Activated T-helper 1 cell treated with anti-CD3 and anti-CD28 coated beads, Interleukin-12 subunit alpha, Interleukin-12 subunit beta, Interleukin-2, Interleukin-4 antibody, amounts not matched to agents 30 ng/mL and 10 ng/mL and 1 ng/mL, durations not matched to agents 14 hours and 24 hours and 36 hours (primary cell): ENCODE measurements around the gene GSTO2. TPM values are rescaled to one million over a fixed set of nuclear protein-coding genes. Genes with fewer than 3 reads are reported as not detected.

Source experiments
- DNase-seq: peaks from one replicate; pipeline ENCODE4 v3.0.0; 2021; ENCODE audit warnings: low spot score
- H3K27ac Mint-ChIP-seq: one replicate; pipeline ENCODE4 v1.8.0; 2021; ENCODE audit warnings: mild to moderate bottlenecking, mixed read lengths
- H3K27me3 Mint-ChIP-seq: one replicate; pipeline ENCODE4 v1.8.0; 2022; ENCODE audit warnings: mild to moderate bottlenecking, moderate library complexity, mixed read lengths; ENCODE audit not compliant: insufficient read depth
- H3K36me3 Mint-ChIP-seq: one replicate; pipeline ENCODE4 v1.8.0; 2021; ENCODE audit warnings: low read depth, mixed read lengths
- H3K4me1 Mint-ChIP-seq: one replicate; pipeline ENCODE4 v1.8.0; 2021; ENCODE audit warnings: low read depth, mixed read lengths
- H3K4me3 Mint-ChIP-seq: one replicate; pipeline ENCODE4 v1.8.0; 2021; ENCODE audit warnings: mild to moderate bottlenecking, moderate library complexity, mixed read lengths
- H3K9me3 Mint-ChIP-seq: one replicate; pipeline ENCODE4 v1.8.0; 2021; ENCODE audit warnings: mixed read lengths
- intact Hi-C: fragments of 100-400 bp; cut with micrococcal nuclease; formaldehyde crosslinking; loops from one replicate; pipeline ENCODE4 v1.15.1; 2024
- total RNA-seq: library from RNA; stranded (reverse); gene quantifications from 2 replicates; pipeline ENCODE4 v1.2.3, GENCODE V29; 2022

Gene GSTO2
- total RNA-seq, 1 donor from 2014 or later, result 1.1 TPM

GRCh38 chr10:104274762-104275721, 6.1 kb downstream of the GSTO2 start:
- Mint-ChIP-seq H3K9me3 (no peaks in the 10 kb centered on the region), H3K4me1 (no peaks in the 10 kb centered on the region), H3K36me3 (no peaks in the 10 kb centered on the region), H3K4me3 (no peak overlapping the region), H3K27me3 (peaks cover 21% of the 10 kb centered on the region), H3K27ac (no peak overlapping the region)
- peak; percentile 34 for DNase-seq
- intact Hi-C loops, result loop anchor here (1.0 kb wide), 1 partner anchor 75 kb away; no protein-coding TSS in a partner anchor

- H3K27ac Mint-ChIP-seq, result no peak overlapping the region
- no peaks in the 10 kb centered on the region for H3K4me1 Mint-ChIP-seq
- H3K4me3 Mint-ChIP-seq, result no peak overlapping the region
- H3K27me3 Mint-ChIP-seq, result peaks cover 28% of the 10 kb centered on the region
- no peak for DNase-seq
- intact Hi-C loops, result no loop called here
- no peaks in the 10 kb centered on the region for H3K36me3 Mint-ChIP-seq
- H3K9me3 Mint-ChIP-seq, result no peaks in the 10 kb centered on the region
Observed at GRCh38 chr10:104276192-104276591, 7.2 kb downstream of the GSTO2 start.

- intact Hi-C loops, result no loop called here
- Mint-ChIP-seq H3K27me3 (peaks cover 35% of the 10 kb centered on the region), H3K4me1 (no peaks in the 10 kb centered on the region), H3K9me3 (no peaks in the 10 kb centered on the region), H3K4me3 (no peak overlapping the region), H3K36me3 (no peaks in the 10 kb centered on the region), H3K27ac (no peak overlapping the region)
- DNase-seq, result no peak
Observed at GRCh38 chr10:104277785-104278184, 8.8 kb downstream of the GSTO2 start.

- intact Hi-C loops, result no loop called here
- H3K4me3 Mint-ChIP-seq, result no peak overlapping the region
- peaks cover 37% of the 10 kb centered on the region for H3K27me3 Mint-ChIP-seq
- no peaks in the 10 kb centered on the region for H3K4me1 Mint-ChIP-seq
- H3K27ac Mint-ChIP-seq, result no peak overlapping the region
- H3K36me3 Mint-ChIP-seq, result no peaks in the 10 kb centered on the region
- H3K9me3 Mint-ChIP-seq, result no peaks in the 10 kb centered on the region
- DNase-seq, result no peak
Observed at GRCh38 chr10:104279550-104280259, 10.7 kb downstream of the GSTO2 start.

- intact Hi-C loops, result no loop called here
- no peaks in the 10 kb centered on the region for H3K36me3 Mint-ChIP-seq
Observed at GRCh38 chr10:104281694-104282093, 12.7 kb downstream of the GSTO2 start.

GRCh38 chr10:104284846-104285245, 15.9 kb downstream of the GSTO2 start:
- no peaks in the 10 kb centered on the region for H3K9me3 Mint-ChIP-seq
- H3K36me3 Mint-ChIP-seq, result no peaks in the 10 kb centered on the region
- peaks cover 45% of the 10 kb centered on the region for H3K27me3 Mint-ChIP-seq
- intact Hi-C loops, result no loop called here
- H3K4me3 Mint-ChIP-seq, result no peak overlapping the region
- no peak overlapping the region for H3K27ac Mint-ChIP-seq
- DNase-seq, result no peak
- no peaks in the 10 kb centered on the region for H3K4me1 Mint-ChIP-seq

More at GRCh38 chr10:104281694-104282093, 12.7 kb downstream of the GSTO2 start:
- Mint-ChIP-seq H3K9me3 (no peaks in the 10 kb centered on the region), H3K27me3 (peaks cover 33% of the 10 kb centered on the region), H3K27ac (no peak overlapping the region), H3K4me1 (no peaks in the 10 kb centered on the region), H3K4me3 (no peak overlapping the region)
- DNase-seq, result no peak

GRCh38 chr10:104286939-104287338, 18.0 kb downstream of the GSTO2 start:
- no peaks in the 10 kb centered on the region for H3K9me3 Mint-ChIP-seq
- no peak overlapping the region for H3K27ac Mint-ChIP-seq
- no peak for DNase-seq
- H3K36me3 Mint-ChIP-seq, result no peaks in the 10 kb centered on the region
- intact Hi-C loops, result no loop called here
- H3K4me1 Mint-ChIP-seq, result peaks cover 9% of the 10 kb centered on the region
- H3K27me3 Mint-ChIP-seq, result peaks cover 50% of the 10 kb centered on the region
- H3K4me3 Mint-ChIP-seq, result no peak overlapping the region

GRCh38 chr10:104288355-104288754, 19.4 kb downstream of the GSTO2 start:
- no peaks in the 10 kb centered on the region for H3K36me3 Mint-ChIP-seq
- no peak overlapping the region for H3K27ac Mint-ChIP-seq
- DNase-seq, result no peak
- no peaks in the 10 kb centered on the region for H3K9me3 Mint-ChIP-seq
- H3K4me1 Mint-ChIP-seq, result peaks cover 16% of the 10 kb centered on the region
- intact Hi-C loops, result no loop called here
- peaks cover 40% of the 10 kb centered on the region for H3K27me3 Mint-ChIP-seq
- H3K4me3 Mint-ChIP-seq, result no peak overlapping the region

GRCh38 chr10:104291439-104291951, 22.5 kb downstream of the GSTO2 start:
- peaks cover 40% of the 10 kb centered on the region for H3K27me3 Mint-ChIP-seq
- intact Hi-C loops, result loop anchor here (1.0 to 2.0 kb wide), 5 partner anchors 9 to 59 kb away; partner anchors contain the start of gene ITPRIP

GRCh38 chr10:104293011-104293410, 24.0 kb downstream of the GSTO2 start:
- intact Hi-C loops, result no loop called here
- Mint-ChIP-seq H3K27ac (no peak overlapping the region), H3K36me3 (no peaks in the 10 kb centered on the region), H3K4me1 (peaks cover 16% of the 10 kb centered on the region), H3K9me3 (no peaks in the 10 kb centered on the region), H3K27me3 (peaks cover 30% of the 10 kb centered on the region), H3K4me3 (no peak overlapping the region)
- no peak for DNase-seq

More at GRCh38 chr10:104291439-104291951, 22.5 kb downstream of the GSTO2 start:
- DNase-seq, result peak; percentile 82
- Mint-ChIP-seq H3K9me3 (no peaks in the 10 kb centered on the region), H3K36me3 (no peaks in the 10 kb centered on the region), H3K27ac (peak overlapping the region; percentile 0), H3K4me1 (peaks cover 16% of the 10 kb centered on the region), H3K4me3 (no peak overlapping the region)

GRCh38 chr10:104293781-104294321, 24.9 kb downstream of the GSTO2 start:
- DNase-seq, result no peak
- Mint-ChIP-seq H3K27me3 (peaks cover 24% of the 10 kb centered on the region), H3K4me1 (peaks cover 16% of the 10 kb centered on the region), H3K4me3 (no peak overlapping the region), H3K9me3 (no peaks in the 10 kb centered on the region), H3K36me3 (no peaks in the 10 kb centered on the region), H3K27ac (no peak overlapping the region)
- intact Hi-C loops, result no loop called here

- intact Hi-C loops, result no loop called here
- Mint-ChIP-seq H3K27me3 (no peaks in the 10 kb centered on the region), H3K27ac (no peak overlapping the region)
Observed at GRCh38 chr10:104296687-104297436, 27.9 kb downstream of the GSTO2 start.

More at GRCh38 chr10:104296687-104297436, 27.9 kb downstream of the GSTO2 start:
- Mint-ChIP-seq H3K36me3 (peaks cover 7% of the 10 kb centered on the region), H3K9me3 (peaks cover 3% of the 10 kb centered on the region), H3K4me3 (no peak overlapping the region), H3K4me1 (peaks cover 38% of the 10 kb centered on the region)
- no peak for DNase-seq
